GM12872 (cell line): ENCODE results near the gene ADCY4.

Experiments
- CTCF ChIP-seq: IDR thresholded peaks from 3 replicates; pipeline ENCODE4 v1.5.1; 2011; ENCODE audit warnings: low read depth, mild to moderate bottlenecking, low read length, moderate library complexity; ENCODE audit not compliant: insufficient read depth

The ADCY4 gene

DNA sequence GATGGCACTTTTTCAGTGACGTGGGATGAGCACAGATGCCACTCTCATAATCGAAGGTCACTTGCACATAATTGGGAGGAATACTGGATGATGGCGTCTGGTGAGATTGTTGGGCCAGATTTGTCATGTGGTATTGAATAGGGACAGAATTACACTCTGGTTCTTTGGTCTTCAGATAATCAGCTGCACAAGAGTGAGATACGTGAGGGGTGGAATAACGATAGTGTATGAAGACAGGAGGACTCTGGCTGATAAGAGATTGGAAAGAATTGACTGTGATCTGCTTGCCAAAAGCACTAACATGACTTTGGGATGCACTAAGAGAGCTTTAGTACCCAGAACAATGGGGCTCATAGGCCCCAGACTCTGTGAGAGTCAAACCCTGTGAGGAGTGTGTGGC, 56.4 kb downstream of the ADCY4 start:
- TF ChIP-seq CTCF: no peak

GRCh38 chr14:24277606-24278321, 57.1 kb downstream of the ADCY4 start:
- no peak for TF ChIP-seq CTCF

GRCh38 chr14:24277071-24277470, 57.8 kb downstream of the ADCY4 start:
- TF ChIP-seq CTCF: no peak

- no peak for TF ChIP-seq CTCF
These were observed 60.7 kb downstream of the ADCY4 start for GRCh38 chr14:24274101-24274543.

GRCh38 chr14:24273422-24273998, 61.4 kb downstream of the ADCY4 start:
- peak; percentile 33; the same call in 1 of the 3 replicates for TF ChIP-seq CTCF

DNA sequence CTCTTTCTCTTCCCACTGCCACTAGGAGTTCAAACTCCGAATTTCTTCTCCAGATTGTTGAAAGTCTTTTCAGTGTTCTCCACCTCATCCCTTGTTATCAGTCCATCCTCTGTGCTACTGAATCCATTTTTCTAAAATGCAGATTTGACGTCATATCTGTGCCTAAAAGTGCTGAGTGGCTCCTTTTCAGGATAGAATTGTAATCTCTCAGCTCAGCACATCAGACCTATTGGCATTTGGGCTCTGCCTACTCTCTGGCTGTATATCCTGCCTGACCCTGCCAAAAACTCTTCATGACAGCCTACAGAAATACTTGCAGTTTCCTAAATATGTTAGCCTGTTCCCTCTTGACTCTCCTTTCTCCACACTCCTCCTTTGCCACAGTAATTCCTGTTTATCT, 62.4 kb downstream of the ADCY4 start:
- TF ChIP-seq CTCF: no peak

GRCh38 chr14:24271834-24272263, 63.0 kb downstream of the ADCY4 start:
- TF ChIP-seq CTCF: no peak
